Aortic smooth muscle cell (primary cell): Measurements from ENCODE around the gene FBXO22. TPM values are rescaled to one million over a fixed set of nuclear protein-coding genes. Genes with fewer than 3 reads are reported as not detected.

Experiments
- total RNA-seq: library from RNA; depleted of rRNA; stranded (reverse); fragments of >200 nt; gene quantifications from 2 replicates; pipeline ENCODE4 v1.2.3, GENCODE V29; 2014

FBXO22 gene
- total RNA-seq = 40.4 and 43.8 TPM in 2 replicates

DNA sequence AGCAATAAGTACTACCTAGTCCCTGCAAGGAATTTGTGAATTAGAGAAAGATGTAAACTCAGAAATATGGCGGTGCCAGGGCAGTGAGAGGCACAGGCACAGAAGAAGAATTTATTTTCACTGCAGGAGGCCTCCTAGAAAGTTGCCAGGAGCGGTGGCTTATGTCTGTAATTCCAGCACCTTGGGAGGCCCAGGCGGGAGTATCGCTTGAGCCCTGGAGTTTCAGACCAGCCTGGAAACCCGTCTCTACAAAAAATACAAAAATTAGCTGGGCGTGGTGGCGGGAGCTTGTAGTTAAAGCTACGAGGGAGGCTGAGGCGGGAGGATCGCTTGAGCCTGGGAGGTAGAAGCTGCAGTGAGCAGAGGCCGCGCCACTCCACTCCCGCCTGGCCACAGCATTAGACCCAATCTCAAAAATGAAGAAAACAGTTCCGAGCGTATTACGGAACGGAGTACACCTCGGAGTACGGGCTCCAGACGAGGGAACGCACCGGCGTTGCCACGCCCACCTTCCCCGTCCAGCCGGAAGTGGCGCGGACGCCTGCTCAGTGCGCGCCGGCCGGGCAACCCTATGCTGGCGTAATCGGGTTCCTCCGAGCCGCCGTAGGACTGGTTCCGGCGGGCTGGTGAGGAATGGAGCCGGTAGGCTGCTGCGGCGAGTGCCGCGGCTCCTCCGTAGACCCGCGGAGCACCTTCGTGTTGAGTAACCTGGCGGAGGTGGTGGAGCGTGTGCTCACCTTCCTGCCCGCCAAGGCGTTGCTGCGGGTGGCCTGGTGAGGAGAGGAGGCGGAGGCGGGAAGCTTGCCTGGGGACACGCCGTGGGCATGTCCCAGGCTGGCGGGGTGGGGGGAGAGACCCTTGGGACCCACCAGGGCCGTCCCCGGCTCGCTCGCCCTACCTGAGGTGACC lies at the start of gene FBXO22:
FBXO22 (plus strand) TSS at position 548 of the 909 bp plus-strand sequence; CDS start at position 634, 86 bp downstream.

Other genes starting within 250 kb of the FBXO22 start
- gene CSPG4, start 191.0 kb upstream of the FBXO22 start, total RNA-seq = 23.8 and 58.4 TPM in 2 replicates
- gene UBE2Q2, start 60.4 kb upstream of the FBXO22 start, total RNA-seq = 42.1 and 43.2 TPM in 2 replicates
- not detected in 2 replicates for gene NRG4, start 108.5 kb downstream of the FBXO22 start, total RNA-seq
- 0.06 and 0.13 TPM in 2 replicates for gene TMEM266, start 156.1 kb downstream of the FBXO22 start, total RNA-seq